GM23338 (cell line): Measurements from ENCODE around the gene FAT1. TPM values are rescaled to one million over a fixed set of nuclear protein-coding genes. Genes with fewer than 3 reads are reported as not detected.

Experiments
- ATAC-seq: fragments of 200-7000 bp; cut with Tn5 transposase; 3 replicates; pipeline ENCODE4 v1.9.1; 2020
- DNase-seq: peaks from one replicate; pipeline ENCODE4 v3.0.0-alpha.2; 2015; ENCODE audit warnings: low spot score
- H2AFZ ChIP-seq: fragments of 200-600 bp; sonication (generic); 2 replicates; pipeline ENCODE4 v1.8.0; 2016; ENCODE audit warnings: antibody characterized with exemption, mild to moderate bottlenecking, moderate library complexity
- H3F3A ChIP-seq: fragments of 200-600 bp; sonication (generic); replicated peaks from 2 replicates; pipeline ENCODE4 v1.8.0; 2017; ENCODE audit warnings: antibody characterized with exemption, mixed run types, low read depth
- H3K27ac ChIP-seq: fragments of 200-600 bp; sonication (generic); 2 replicates; pipeline ENCODE4 v1.6.1; 2016; ENCODE audit warnings: low read depth
- H3K27me3 ChIP-seq: fragments of 200-600 bp; sonication (generic); 2 replicates; pipeline ENCODE4 v1.8.0; 2016; ENCODE audit warnings: mild to moderate bottlenecking, mixed run types, moderate library complexity; ENCODE audit not compliant: insufficient read depth
- H3K36me3 ChIP-seq: fragments of 200-600 bp; sonication (generic); 2 replicates; pipeline ENCODE4 v1.8.0; 2016; ENCODE audit warnings: mild to moderate bottlenecking; ENCODE audit not compliant: insufficient read depth
- H3K4me1 ChIP-seq: fragments of 200-600 bp; sonication (generic); 2 replicates; pipeline ENCODE4 v1.8.0; 2016; ENCODE audit warnings: mild to moderate bottlenecking, moderate library complexity; ENCODE audit not compliant: insufficient read depth
- H3K4me2 ChIP-seq: fragments of 200-600 bp; sonication (generic); 2 replicates; pipeline ENCODE4 v1.7.1; 2017; ENCODE audit warnings: mixed run types
- H3K4me3 ChIP-seq: fragments of 200-600 bp; sonication (generic); 2 replicates; pipeline ENCODE4 v1.6.1; 2016; ENCODE audit warnings: mixed run types
- H3K79me2 ChIP-seq: fragments of 200-600 bp; sonication (generic); replicated peaks from 2 replicates; pipeline ENCODE4 v1.8.0; 2017; ENCODE audit warnings: mild to moderate bottlenecking; ENCODE audit not compliant: insufficient read depth
- H3K9me2 ChIP-seq: fragments of 200-600 bp; sonication (generic); 2 replicates; pipeline ENCODE4 v1.8.0; 2017; ENCODE audit not compliant: insufficient read depth
- H4K20me1 ChIP-seq: fragments of 200-600 bp; sonication (generic); replicated peaks from 2 replicates; pipeline ENCODE4 v1.8.0; 2017; ENCODE audit warnings: mild to moderate bottlenecking; ENCODE audit not compliant: insufficient read depth
- H3K27ac Mint-ChIP-seq: 2 replicates; pipeline ENCODE4 v1.8.0; 2020; ENCODE audit warnings: inconsistent platforms, mild to moderate bottlenecking, moderate library complexity, mixed read lengths
- H3K27me3 Mint-ChIP-seq: 3 replicates; pipeline ENCODE4 v1.8.0; 2022; ENCODE audit warnings: low read depth, mild to moderate bottlenecking, moderate library complexity, mixed read lengths, inconsistent platforms; ENCODE audit not compliant: insufficient read depth, poor library complexity
- H3K36me3 Mint-ChIP-seq: 3 replicates; pipeline ENCODE4 v1.8.0; 2021; ENCODE audit warnings: low read depth, mild to moderate bottlenecking, inconsistent platforms, moderate library complexity, mixed read lengths
- H3K4me1 Mint-ChIP-seq: 3 replicates; pipeline ENCODE4 v1.8.0; 2020; ENCODE audit warnings: mild to moderate bottlenecking, inconsistent platforms, mixed read lengths
- H3K4me3 Mint-ChIP-seq: 3 replicates; pipeline ENCODE4 v1.8.0; 2021; ENCODE audit warnings: moderate library complexity, mild to moderate bottlenecking, inconsistent platforms, mixed read lengths
- H3K9me3 Mint-ChIP-seq: 3 replicates; pipeline ENCODE4 v1.8.0; 2020; ENCODE audit warnings: moderate library complexity, mild to moderate bottlenecking, inconsistent platforms, mixed read lengths
- CREB1 ChIP-seq: fragments of 250-450 bp; sonication (Bioruptor Pico); IDR thresholded peaks from 2 replicates; pipeline ENCODE4 v1.5.0; 2020; ENCODE audit warnings: low read depth, mild to moderate bottlenecking, moderate library complexity
- CTCF ChIP-seq, 2 experiments: fragments of 200-600 bp in 1 of 2; sonication (generic) in 1 of 2; conservative IDR thresholded peaks; 2 replicates each; pipeline versions ENCODE4 v1.5.1 to v1.6.1; 2016 to 2017; ENCODE audit warnings: antibody characterized with exemption in 2 of 2, low read depth in 2 of 2, mild to moderate bottlenecking in 2 of 2, moderate library complexity in 1 of 2
- ETS1 ChIP-seq: IDR thresholded peaks from 2 replicates; pipeline ENCODE4 v1.6.1; 2016; ENCODE audit warnings: antibody characterized with exemption
- EZH2 ChIP-seq: fragments of 200-600 bp; sonication (generic); IDR thresholded peaks from one replicate; pipeline ENCODE4 v1.8.0; 2017; ENCODE audit warnings: antibody characterized with exemption, mild to moderate bottlenecking, low read depth; ENCODE audit not compliant: unreplicated experiment
- EZH2phosphoT487 ChIP-seq: fragments of 200-600 bp; sonication (generic); IDR thresholded peaks from one replicate; pipeline ENCODE4 v1.8.1; 2018; ENCODE audit warnings: antibody characterized with exemption; ENCODE audit not compliant: unreplicated experiment
- JUNB ChIP-seq: IDR thresholded peaks from one replicate; pipeline ENCODE4 v1.6.1; 2016; ENCODE audit warnings: antibody characterized with exemption; ENCODE audit not compliant: unreplicated experiment
- NANOG ChIP-seq: IDR thresholded peaks from 2 replicates; pipeline ENCODE4 v1.6.1; 2016; ENCODE audit warnings: antibody characterized with exemption, borderline replicate concordance
- POLR2AphosphoS5 ChIP-seq: IDR thresholded peaks from 2 replicates; pipeline ENCODE4 v1.6.1; 2016; ENCODE audit warnings: antibody characterized with exemption, low read depth
- REST ChIP-seq: IDR thresholded peaks from one replicate; pipeline ENCODE4 v1.6.1; 2018; ENCODE audit warnings: antibody characterized with exemption; ENCODE audit not compliant: unreplicated experiment
- STAT1 ChIP-seq: IDR thresholded peaks from one replicate; pipeline ENCODE4 v1.6.1; 2016; ENCODE audit warnings: antibody characterized with exemption; ENCODE audit not compliant: unreplicated experiment
- ZNF114 ChIP-seq: fragments of 250-450 bp; sonication (Bioruptor Pico); IDR thresholded peaks from 2 replicates; pipeline ENCODE4 v1.5.0; 2020; ENCODE audit warnings: mild to moderate bottlenecking, moderate library complexity
- ZNF331 ChIP-seq: fragments of 250-450 bp; sonication (Bioruptor Pico); IDR thresholded peaks from 2 replicates; pipeline ENCODE4 v1.5.0; 2020; ENCODE audit warnings: low read depth, mild to moderate bottlenecking, moderate library complexity
- ZNF462 ChIP-seq: fragments of 250-450 bp; sonication (Bioruptor Pico); IDR thresholded peaks from 2 replicates; pipeline ENCODE4 v1.5.0; 2020; ENCODE audit warnings: mild to moderate bottlenecking, moderate library complexity
- polyA plus RNA-seq: library from polyadenylated mRNA; unstranded; fragments of >200 nt; fragmentation: Nextera tagmentation; extraction: Ambion mirVana; gene quantifications from 2 replicates; pipeline ENCODE4 v1.2.1, GENCODE V29; 2016
- total RNA-seq: library from RNA; depleted of rRNA; stranded (reverse); fragments of >200 nt; shearing (Covaris generic); gene quantifications from 2 replicates; pipeline ENCODE4 v1.2.3, GENCODE V29; 2014

FAT1 gene
- total and polyA plus RNA-seq, 2 experiments from 2014 or later: 37.6 to 137 TPM

DNA sequence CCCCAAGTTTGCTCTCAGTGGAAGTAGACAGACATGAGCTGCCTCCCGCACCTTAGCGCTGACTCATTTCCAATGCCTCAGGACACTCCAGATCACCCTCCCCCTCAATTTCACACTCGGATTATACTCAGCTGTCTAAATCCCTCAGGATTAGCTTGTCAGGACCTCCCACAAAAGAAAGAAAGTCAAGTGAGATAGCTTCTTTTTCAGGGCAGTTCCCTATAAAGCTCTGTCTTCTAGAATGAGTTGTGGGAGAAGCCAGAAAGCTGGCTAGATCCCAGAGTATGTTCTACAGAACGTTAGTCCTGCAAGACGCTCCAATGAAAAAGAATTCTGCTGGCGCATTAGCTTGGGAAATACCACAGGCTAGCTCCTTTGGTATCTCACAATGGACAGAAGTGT, 117.1 kb downstream of the FAT1 start:
- Histone ChIP-seq H3F3A (no peaks in the 10 kb centered on the region), H3K4me2 (no peak overlapping the region)
- H3K4me3 Mint-ChIP-seq: no peak overlapping the region

More for the DNA sequence above, 117.1 kb downstream of the FAT1 start:
- Mint-ChIP-seq H3K36me3 (peaks cover 93% of the 10 kb centered on the region), H3K9me3 (no peaks in the 10 kb centered on the region), H3K4me1 (no peaks in the 10 kb centered on the region), H3K27me3 (peaks cover 3% of the 10 kb centered on the region), H3K27ac (no peak overlapping the region)
- TF ChIP-seq EZH2phosphoT487 (no peak), REST (no peak), NANOG (no peak), CTCF (conservative IDR thresholded peaks at IDR 0.05; ENCODE audit: low read depth in 2 of 2) (no peak), POLR2AphosphoS5 (no peak), ZNF331 (no peak), EZH2 (no peak), JUNB (no peak), STAT1 (no peak), ZNF462 (CRISPR knock-in tag) (no peak), CREB1 (CRISPR knock-in tag) (no peak), ETS1 (no peak), ZNF114 (CRISPR knock-in tag) (no peak)
- ATAC-seq: no peak
- no peaks in the 10 kb centered on the region; the same call in 1 of the 2 replicates for H4K20me1 ChIP-seq
- no peak overlapping the region for H3K27ac ChIP-seq
- no peaks in the 10 kb centered on the region for H3K27me3 ChIP-seq
- H2AFZ ChIP-seq: no peak overlapping the region
- H3K4me3 ChIP-seq: no peak overlapping the region
- H3K4me1 ChIP-seq: no peaks in the 10 kb centered on the region
- H3K9me2 ChIP-seq: 0 out of 2 replicates have a peak, but pooled peaks cover 7% of the 10 kb centered on the region
- no peak for DNase-seq
- H3K36me3 ChIP-seq: peaks cover 68% of the 10 kb centered on the region
- no peaks in the 10 kb centered on the region for H3K79me2 ChIP-seq
